Activated CD8-positive, alpha-beta memory T cell treated with anti-CD3 and anti-CD28 coated beads, Interleukin-2, amount 50 U/mL, for 4 hours (primary cell): Measurements from ENCODE around the gene CDR2.

ENCODE experiments used
- DNase-seq: peaks from one replicate; pipeline ENCODE4 v3.0.0-alpha.2; 2020

CDR2 gene

GRCh38 chr16:22348291-22348690 is 26.1 kb downstream of the CDR2 start:
- no peak for DNase-seq

GRCh38 chr16:22347100-22347820 is 27.2 kb downstream of the CDR2 start:
- DNase-seq: no peak

- no peak for DNase-seq
Measured at GRCh38 chr16:22346483-22346882, 27.9 kb downstream of the CDR2 start.

DNA sequence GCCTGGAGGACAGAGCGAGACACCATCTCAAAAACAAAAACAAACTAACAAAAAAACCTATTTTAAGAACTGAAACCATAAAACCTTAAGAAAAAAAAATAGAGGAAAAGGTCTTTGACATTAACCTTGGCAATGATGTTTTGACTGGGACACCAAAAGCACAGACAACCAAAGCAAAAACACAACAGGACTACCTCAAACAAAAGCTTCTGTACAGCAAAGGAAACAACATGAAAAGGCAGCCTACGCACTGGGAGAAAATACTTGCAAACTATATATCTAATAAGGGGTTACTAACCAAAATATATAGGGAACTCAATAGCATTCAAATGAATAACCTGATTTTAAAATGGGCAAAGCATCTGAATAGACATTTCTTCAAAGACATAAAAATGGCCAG is 32.3 kb downstream of the CDR2 start:
- no peak for DNase-seq

GRCh38 chr16:22340945-22341344 is 33.5 kb downstream of the CDR2 start:
- no peak for DNase-seq

- DNase-seq: no peak
Measured at GRCh38 chr16:22337849-22338635, 36.4 kb downstream of the CDR2 start.

- DNase-seq: no peak
Measured at GRCh38 chr16:22337045-22337444, 37.4 kb downstream of the CDR2 start.

- no peak for DNase-seq
Measured at GRCh38 chr16:22336581-22336980, 37.8 kb downstream of the CDR2 start.

- DNase-seq: no peak
Measured at GRCh38 chr16:22335668-22336246, 38.7 kb downstream of the CDR2 start.

DNA sequence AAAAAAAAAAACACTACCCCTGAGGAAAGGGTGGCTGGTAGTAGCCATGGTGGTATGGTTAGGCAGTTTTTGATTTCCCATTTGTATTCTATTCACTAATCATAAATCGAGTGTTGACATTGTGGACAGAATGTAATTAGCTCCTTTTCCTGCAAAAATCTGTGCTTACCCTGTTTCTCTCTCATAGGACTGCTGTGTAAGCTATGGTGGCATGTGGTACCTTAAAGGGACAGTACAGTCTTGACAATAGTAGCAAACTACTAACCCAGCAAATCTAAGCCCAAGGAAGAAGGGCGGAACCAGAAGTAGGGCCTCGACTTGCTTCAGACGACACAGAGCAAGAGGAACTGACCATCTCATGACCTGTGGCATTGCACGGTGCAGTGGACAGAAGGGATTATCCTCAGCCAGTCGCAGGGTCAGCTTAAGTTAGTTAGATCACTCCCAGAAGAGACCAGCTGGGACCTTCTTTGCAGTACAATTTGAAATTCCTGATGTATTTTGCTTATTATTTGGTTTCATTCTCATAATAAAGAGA is 40.9 kb downstream of the CDR2 start:
- DNase-seq: no peak

DNA sequence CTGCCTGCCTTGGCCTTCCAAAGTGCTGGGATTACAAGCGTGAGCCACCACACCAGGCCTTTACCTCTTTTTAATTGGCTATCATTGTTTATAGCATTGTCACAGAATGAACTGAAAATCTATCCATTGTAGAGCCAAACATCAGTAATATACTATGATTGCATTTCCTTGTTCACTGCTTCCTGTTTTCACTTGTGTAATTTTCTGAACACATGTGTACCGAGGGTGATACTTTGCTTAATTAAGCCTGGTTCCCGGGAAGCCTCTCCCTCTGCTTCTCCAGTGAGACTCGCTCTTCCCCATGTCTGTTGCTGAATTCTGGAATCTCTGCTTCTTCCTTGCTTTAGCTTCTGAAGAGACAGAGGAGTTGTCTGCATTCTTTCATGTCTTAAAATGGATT is 44.1 kb downstream of the CDR2 start:
- DNase-seq: no peak

DNA sequence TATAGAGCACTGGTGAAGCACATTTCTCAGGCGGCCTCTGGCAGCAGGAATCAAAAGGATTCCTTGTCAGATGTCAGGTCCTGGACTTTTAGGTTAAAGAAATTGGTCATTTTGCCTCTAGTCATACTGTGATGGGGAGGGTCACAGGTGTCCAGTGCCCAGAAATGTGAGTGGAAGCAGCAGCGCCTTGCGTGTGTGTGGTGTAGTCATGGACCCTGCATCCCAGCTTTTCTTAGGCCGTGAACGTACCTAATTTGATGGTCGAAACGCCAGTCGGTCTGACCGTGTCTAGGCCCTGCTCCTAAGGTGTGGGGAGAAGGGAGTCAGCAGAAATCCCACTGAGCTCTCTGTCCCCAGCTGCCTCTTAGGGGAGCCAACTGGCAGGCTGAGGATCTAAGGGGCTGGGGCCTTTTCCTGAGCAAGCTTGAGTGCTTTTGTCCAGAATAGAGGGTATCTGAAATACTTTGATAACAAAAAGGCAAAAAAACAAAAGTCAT is 45.2 kb downstream of the CDR2 start:
- DNase-seq: no peak

DNA sequence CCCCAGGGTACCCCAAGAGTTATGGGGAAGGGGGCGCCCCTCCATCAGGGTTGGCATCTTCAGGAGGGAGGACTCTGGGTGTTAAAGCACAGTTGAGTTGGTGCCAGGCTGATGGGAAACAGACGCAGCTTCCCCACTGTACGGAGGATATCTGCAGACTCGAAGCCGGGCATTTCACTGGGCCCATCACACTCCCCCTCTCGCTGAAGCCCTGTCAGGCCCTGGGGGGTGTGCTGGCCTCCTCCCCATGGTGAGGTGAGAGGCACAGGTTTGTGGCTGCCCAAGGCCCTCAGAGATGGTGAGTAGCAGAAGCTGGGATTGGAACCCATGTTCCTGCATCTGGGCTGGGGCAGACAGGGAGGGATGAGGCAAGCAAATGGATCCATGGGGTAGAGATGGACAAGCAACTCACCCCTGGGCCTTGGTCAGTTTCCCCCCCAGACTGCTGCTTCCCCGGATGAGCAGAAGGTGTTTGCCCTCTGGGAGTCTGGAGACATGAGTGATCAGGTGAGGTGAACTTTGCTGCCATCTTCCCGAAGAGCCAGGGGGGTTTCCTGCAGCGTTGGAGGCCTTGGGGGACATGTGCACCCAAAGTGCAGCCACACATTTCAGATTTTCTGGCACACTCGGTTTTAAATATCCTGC is 46.2 kb downstream of the CDR2 start:
- no peak for DNase-seq

DNA sequence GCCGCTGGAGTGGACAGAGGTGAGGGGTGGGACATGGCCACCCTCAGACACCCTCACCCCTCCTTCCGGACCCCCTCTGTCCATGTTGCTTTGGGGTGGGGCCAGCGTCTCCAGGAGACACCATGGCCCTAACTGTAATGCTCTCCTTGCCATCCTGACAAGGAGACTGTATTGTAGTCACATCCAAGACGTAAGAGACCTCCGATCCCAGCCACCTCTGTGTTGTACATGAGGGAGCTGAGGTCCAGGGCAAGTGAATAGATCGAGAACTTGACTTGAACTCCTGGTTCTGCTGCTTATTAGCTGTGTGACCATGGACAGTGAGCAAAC is 47.0 kb downstream of the CDR2 start:
- no peak for DNase-seq

DNA sequence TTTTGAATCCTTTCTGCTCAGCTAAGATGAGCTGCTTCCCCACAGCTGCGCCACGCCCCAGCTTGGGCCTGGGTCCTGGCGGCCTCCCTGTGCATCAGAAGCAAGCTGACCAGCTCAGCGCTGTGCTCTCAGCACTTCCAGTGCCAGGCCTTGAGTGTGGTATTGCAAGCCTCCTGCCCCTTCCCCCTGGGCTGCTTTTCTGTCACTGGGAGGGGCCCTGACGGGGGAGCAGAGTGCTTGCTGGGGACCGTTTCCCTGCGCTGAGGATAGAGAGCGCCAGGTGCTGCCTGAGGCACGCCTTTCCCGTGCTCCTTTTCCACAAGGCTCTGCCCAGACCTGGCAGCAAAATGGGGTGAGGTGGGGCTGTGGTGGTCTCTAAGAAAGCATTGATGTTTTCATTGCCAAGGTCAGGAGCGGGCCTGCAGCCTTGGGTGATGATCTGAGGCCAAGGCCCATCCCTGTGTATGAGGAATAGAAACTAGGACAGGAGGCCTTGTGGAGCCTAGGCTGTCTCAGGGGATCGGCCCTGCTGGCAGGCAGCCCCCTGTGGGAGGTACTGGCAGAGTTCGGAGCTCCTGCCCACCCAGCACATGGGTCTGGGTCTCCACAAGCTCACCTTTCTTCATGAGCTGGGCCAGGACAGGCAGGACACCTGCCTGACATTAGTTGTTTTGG is 47.5 kb downstream of the CDR2 start:
- DNase-seq: no peak

DNA sequence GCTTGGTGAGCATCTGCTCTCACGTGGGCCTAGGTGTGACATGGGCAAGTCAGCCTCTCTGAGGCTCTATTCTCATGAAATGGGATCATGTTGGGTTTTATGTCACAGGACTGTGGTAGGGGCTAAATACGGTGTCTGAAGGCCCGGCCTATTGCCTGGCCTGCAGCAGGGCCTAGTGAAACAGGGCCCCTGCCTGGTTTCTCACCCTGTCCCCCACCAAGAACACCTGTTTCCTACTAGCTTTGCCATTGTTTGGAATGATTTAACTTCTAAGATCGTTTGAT is 48.1 kb downstream of the CDR2 start:
- DNase-seq: no peak

GRCh38 chr16:22325598-22326368 is 48.6 kb downstream of the CDR2 start:
- no peak for DNase-seq

GRCh38 chr16:22324787-22325597 is 49.4 kb downstream of the CDR2 start:
- no peak for DNase-seq

DNA sequence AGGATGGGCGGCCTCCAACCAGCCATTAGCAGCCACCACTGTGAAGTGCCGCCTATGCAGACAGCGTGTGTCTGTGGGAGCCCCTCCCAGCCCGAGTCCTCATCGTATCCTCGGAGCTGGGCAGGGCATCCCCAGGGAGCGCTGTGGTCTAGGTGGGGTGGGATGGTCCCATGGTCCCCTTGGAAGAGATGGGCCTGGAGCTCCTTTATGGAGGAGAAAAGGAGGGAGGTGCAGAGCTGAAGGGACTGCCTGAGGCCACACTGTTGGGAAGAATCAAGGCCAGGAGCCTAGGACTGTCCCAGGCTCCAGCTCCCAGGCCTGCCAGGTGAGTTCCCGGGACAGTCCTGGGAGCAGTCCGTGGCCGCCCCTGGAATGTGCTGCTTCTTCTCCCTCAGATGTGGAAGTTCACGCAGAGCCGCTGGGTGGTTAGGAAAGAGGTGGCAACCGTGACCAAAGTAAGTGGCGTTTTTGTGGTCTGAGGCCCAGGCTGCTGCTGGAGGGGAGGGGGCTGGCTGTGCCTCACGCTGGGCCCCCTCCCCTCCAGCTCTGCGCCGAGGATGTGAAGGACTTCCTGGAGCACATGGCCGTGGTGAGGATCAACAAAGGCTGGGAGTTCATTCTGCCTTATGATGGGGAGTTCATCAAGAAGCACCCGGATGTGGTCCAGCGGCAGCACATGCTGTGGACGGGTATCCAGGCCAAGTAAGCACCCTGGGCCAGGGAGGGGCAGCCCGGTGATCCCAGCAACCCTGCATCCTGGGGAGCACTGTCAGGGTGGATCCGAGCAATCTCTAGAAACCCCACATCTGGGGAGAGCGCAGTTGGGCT is 50.2 kb downstream of the CDR2 start:
- DNase-seq: no peak
